ENCODE measurements around the gene PLEKHM1. TPM values are rescaled to one million over a fixed set of nuclear protein-coding genes. Genes with fewer than 3 reads are reported as not detected.

PLEKHM1 gene
- total RNA-seq, 2 donors from 2014 or later = 87.6 to 97.0 TPM

- Mint-ChIP-seq H3K27ac (no peak overlapping the region), H3K36me3 (ENCODE audit: low read depth) (no peaks in the 10 kb centered on the region), H3K27me3 (no peaks in the 10 kb centered on the region), H3K4me3 (peak overlapping the region; percentile 90), H3K4me1 (peaks cover 21% of the 10 kb centered on the region)
- ATAC-seq (peak; percentile 68), DNase-seq (peak; percentile 51 to 69 (median 68))
- H3K9me3 ChIP-seq (ENCODE audit: control insufficient read depth, low read length, poor library complexity, severe bottlenecking) = no peaks in the 10 kb centered on the region
Observed at GRCh38 chr17:45431531-45432404, 58.8 kb downstream of the PLEKHM1 start.

DNA sequence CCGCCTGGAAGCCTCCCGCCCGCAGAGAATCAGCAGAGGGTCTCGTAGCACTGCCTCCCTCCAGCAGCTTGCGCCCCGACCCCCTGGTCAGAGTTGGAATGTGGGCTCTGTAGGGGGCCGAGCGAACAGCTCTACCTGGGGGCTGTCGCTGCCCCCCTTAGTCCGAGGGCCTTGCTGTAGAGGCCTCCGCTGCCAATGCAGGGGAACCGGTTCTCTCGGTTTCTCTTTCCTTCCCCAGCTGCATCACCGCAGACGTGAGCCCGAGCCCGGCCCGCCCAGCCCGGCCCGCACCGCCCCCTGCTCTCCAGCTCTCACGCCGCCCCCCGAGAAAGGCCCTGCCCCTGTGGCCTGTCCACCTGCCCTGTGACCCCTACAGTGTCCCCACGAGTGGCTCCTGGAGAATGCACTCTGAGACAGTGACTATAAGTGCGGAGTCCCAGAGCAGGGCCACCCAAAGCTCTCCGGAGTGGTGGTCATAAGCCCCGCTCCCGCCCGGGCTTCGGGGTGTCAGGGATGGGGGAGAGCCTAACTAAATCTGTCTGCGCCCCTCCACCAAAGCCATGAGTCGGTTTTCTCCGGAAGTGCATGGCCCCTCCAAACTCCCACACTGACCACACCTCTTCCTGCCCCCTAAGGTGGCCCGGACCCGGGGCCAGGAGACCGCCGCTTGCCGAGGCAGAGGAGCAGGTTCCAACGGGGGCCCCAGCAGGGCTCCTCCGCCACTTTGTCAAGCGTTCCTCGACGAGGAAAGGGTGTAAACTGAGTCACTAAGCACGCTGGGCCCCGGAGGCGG is 59.6 kb downstream of the PLEKHM1 start:
- ATAC-seq (peak; percentile 15), DNase-seq (no peak)
- no peaks in the 10 kb centered on the region for H3K27me3 Mint-ChIP-seq
- H3K27ac Mint-ChIP-seq = no peak overlapping the region
- H3K9me3 ChIP-seq (ENCODE audit: control insufficient read depth, low read length, poor library complexity, severe bottlenecking) = no peaks in the 10 kb centered on the region
- peaks cover 23% of the 10 kb centered on the region for H3K4me1 Mint-ChIP-seq
- peak overlapping the region; percentile 90 for H3K4me3 Mint-ChIP-seq
- H3K36me3 Mint-ChIP-seq (ENCODE audit: low read depth) = no peaks in the 10 kb centered on the region

DNA sequence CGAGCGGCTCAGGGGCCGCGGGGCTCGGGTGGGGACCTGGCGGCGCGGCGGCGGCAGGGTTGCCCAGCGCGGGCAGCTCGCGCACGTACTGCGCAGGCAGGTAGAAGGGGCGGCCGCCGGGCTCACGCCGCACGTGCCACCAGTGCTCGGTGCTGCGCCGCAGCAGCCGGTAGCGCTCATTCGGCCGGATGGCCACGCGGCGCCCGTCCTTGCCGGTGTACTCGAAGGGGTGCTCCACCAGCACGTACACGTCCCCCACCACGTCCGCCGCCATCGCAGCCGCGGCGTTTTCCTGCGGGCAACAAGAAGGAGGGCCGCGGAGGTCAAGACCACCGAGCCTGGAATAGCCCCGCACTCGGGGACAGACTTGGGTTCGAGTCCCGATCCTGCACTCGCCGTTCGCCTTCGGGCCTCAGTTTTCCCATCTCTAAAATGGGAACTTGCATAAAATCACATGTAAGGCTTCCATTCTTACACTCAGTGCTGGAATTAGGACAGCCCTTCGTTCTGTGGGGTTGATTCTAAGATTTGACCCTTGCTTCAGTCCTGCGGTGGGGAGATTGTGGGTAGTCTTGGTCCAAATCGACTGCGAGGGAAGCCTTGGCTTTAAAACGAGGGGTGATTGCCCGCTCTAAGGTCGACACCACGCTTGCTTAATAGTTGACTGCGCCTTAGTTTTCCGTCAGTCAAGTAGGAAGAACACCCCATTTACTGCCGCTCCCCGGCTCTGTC is 60.3 kb downstream of the PLEKHM1 start:
- no peak for DNase-seq
- no peak overlapping the region for H3K27ac Mint-ChIP-seq
- H3K27me3 Mint-ChIP-seq = no peaks in the 10 kb centered on the region
- H3K9me3 ChIP-seq (ENCODE audit: control insufficient read depth, low read length, poor library complexity, severe bottlenecking) = no peaks in the 10 kb centered on the region
- H3K4me1 Mint-ChIP-seq = peaks cover 23% of the 10 kb centered on the region
- H3K4me3 Mint-ChIP-seq = peak overlapping the region; percentile 90
- no peaks in the 10 kb centered on the region for H3K36me3 Mint-ChIP-seq (ENCODE audit: low read depth)
- ATAC-seq = no peak

- no peak for DNase-seq
- no peaks in the 10 kb centered on the region for H3K9me3 ChIP-seq (ENCODE audit: control insufficient read depth, low read length, poor library complexity, severe bottlenecking)
- ATAC-seq = no peak
- H3K27ac Mint-ChIP-seq = no peak overlapping the region
- H3K27me3 Mint-ChIP-seq = no peaks in the 10 kb centered on the region
- H3K36me3 Mint-ChIP-seq (ENCODE audit: low read depth) = no peaks in the 10 kb centered on the region
- H3K4me1 Mint-ChIP-seq = peaks cover 23% of the 10 kb centered on the region
- H3K4me3 Mint-ChIP-seq = peak overlapping the region; percentile 73
Observed at GRCh38 chr17:45429339-45430005, 61.0 kb downstream of the PLEKHM1 start.

- ATAC-seq (no peak), DNase-seq (no peak)
- Mint-ChIP-seq H3K27ac (no peak overlapping the region), H3K4me1 (peaks cover 23% of the 10 kb centered on the region), H3K36me3 (ENCODE audit: low read depth) (no peaks in the 10 kb centered on the region), H3K4me3 (peak overlapping the region; percentile 73), H3K27me3 (no peaks in the 10 kb centered on the region)
- H3K9me3 ChIP-seq (ENCODE audit: control insufficient read depth, low read length, poor library complexity, severe bottlenecking) = no peaks in the 10 kb centered on the region
Observed at GRCh38 chr17:45428931-45429338, 61.6 kb downstream of the PLEKHM1 start.

- no peaks in the 10 kb centered on the region for H3K27me3 Mint-ChIP-seq
- DNase-seq (peak; percentile 70 to 85 (median 75)), ATAC-seq (peak; percentile 83)
- peak overlapping the region; percentile 32 for H3K27ac Mint-ChIP-seq
- H3K4me3 Mint-ChIP-seq = peak overlapping the region; percentile 73
- peaks cover 22% of the 10 kb centered on the region for H3K4me1 Mint-ChIP-seq
- no peaks in the 10 kb centered on the region for H3K9me3 ChIP-seq (ENCODE audit: control insufficient read depth, low read length, poor library complexity, severe bottlenecking)
- H3K36me3 Mint-ChIP-seq (ENCODE audit: low read depth) = no peaks in the 10 kb centered on the region
Observed at GRCh38 chr17:45428050-45428617, 62.4 kb downstream of the PLEKHM1 start.

GRCh38 chr17:45427181-45427835 is 63.2 kb downstream of the PLEKHM1 start:
- no peaks in the 10 kb centered on the region for H3K9me3 ChIP-seq (ENCODE audit: control insufficient read depth, low read length, poor library complexity, severe bottlenecking)
- no peaks in the 10 kb centered on the region for H3K36me3 Mint-ChIP-seq (ENCODE audit: low read depth)
- no peak overlapping the region for H3K4me3 Mint-ChIP-seq
- no peak overlapping the region for H3K27ac Mint-ChIP-seq
- ATAC-seq (no peak), DNase-seq (no peak)
- H3K4me1 Mint-ChIP-seq = peaks cover 22% of the 10 kb centered on the region
- no peaks in the 10 kb centered on the region for H3K27me3 Mint-ChIP-seq

GRCh38 chr17:45426561-45426960 is 64.0 kb downstream of the PLEKHM1 start:
- Mint-ChIP-seq H3K4me3 (no peak overlapping the region), H3K27me3 (no peaks in the 10 kb centered on the region), H3K27ac (no peak overlapping the region), H3K4me1 (peaks cover 22% of the 10 kb centered on the region), H3K36me3 (ENCODE audit: low read depth) (no peaks in the 10 kb centered on the region)
- ATAC-seq (no peak), DNase-seq (no peak)
- no peaks in the 10 kb centered on the region for H3K9me3 ChIP-seq (ENCODE audit: control insufficient read depth, low read length, poor library complexity, severe bottlenecking)

GRCh38 chr17:45425984-45426413 is 64.5 kb downstream of the PLEKHM1 start:
- Mint-ChIP-seq H3K27ac (no peak overlapping the region), H3K4me1 (peaks cover 18% of the 10 kb centered on the region), H3K27me3 (no peaks in the 10 kb centered on the region), H3K4me3 (no peak overlapping the region), H3K36me3 (ENCODE audit: low read depth) (no peaks in the 10 kb centered on the region)
- ATAC-seq (no peak), DNase-seq (no peak)
- H3K9me3 ChIP-seq (ENCODE audit: control insufficient read depth, low read length, poor library complexity, severe bottlenecking) = no peaks in the 10 kb centered on the region

DNA sequence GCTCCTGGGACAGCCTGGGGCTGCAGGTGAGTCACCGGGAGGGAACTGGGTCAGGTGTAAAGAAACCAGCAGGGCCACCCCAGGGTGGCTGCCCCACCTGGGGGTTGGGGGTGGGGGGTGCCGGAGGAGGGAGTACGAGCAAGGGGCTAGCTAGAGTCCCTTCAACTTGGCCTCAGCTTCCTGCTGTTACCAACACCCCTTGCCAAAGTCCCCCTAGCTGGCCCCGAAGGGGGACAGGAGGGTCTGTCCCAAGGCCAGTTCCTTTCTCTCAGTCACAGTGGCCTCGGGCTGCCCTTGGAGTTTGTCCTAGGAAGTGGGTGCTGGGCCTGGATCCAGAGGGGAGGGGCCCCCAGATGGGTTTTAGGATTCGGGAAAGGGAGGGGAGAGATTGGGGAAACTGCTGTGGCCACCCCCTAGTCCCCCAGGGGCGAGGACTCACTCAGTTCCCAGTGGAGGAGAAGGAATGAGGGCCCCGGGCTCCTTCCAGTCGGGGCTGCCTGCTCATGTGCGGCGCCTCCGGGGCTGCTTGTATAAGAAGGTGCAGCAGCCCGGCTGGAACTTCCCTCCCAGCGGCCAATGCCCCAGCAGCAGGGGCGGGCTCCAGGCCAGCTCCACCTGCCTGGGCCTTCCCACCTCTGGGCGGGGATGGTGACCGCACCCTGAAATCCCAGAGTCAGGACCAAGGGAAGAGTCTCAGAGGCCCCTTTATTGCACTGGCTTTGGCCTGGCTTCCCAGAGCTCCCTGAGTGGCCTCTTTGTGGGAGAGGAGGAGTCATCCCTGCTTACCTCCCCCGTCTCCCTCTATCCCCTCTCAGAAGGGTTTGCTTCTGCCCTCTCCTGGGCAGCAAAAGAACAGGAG is 65.2 kb downstream of the PLEKHM1 start:
- H3K27ac Mint-ChIP-seq = no peak overlapping the region
- no peaks in the 10 kb centered on the region for H3K27me3 Mint-ChIP-seq
- H3K36me3 Mint-ChIP-seq (ENCODE audit: low read depth) = no peaks in the 10 kb centered on the region
- H3K4me1 Mint-ChIP-seq = peaks cover 16% of the 10 kb centered on the region
- no peak overlapping the region for H3K4me3 Mint-ChIP-seq
- DNase-seq (no peak), ATAC-seq (no peak)
- no peaks in the 10 kb centered on the region for H3K9me3 ChIP-seq (ENCODE audit: control insufficient read depth, low read length, poor library complexity, severe bottlenecking)

GRCh38 chr17:45424769-45425124 is 65.8 kb downstream of the PLEKHM1 start:
- Mint-ChIP-seq H3K4me3 (no peak overlapping the region), H3K36me3 (ENCODE audit: low read depth) (no peaks in the 10 kb centered on the region), H3K4me1 (peaks cover 16% of the 10 kb centered on the region), H3K27me3 (no peaks in the 10 kb centered on the region), H3K27ac (no peak overlapping the region)
- no peaks in the 10 kb centered on the region for H3K9me3 ChIP-seq (ENCODE audit: control insufficient read depth, low read length, poor library complexity, severe bottlenecking)
- ATAC-seq (no peak), DNase-seq (no peak)

All from T-helper 17 cell (primary cell).